Smooth muscle cell of bladder (primary cell): ENCODE measurements around the gene SLC30A3. TPM values are rescaled to one million over a fixed set of nuclear protein-coding genes. Genes with fewer than 3 reads are reported as not detected.

ENCODE experiments used
- total RNA-seq: library from RNA; depleted of rRNA; stranded (reverse); fragments of >200 nt; gene quantifications from 2 replicates; pipeline ENCODE4 v1.2.3, GENCODE V29; 2014

Gene SLC30A3, protein sequence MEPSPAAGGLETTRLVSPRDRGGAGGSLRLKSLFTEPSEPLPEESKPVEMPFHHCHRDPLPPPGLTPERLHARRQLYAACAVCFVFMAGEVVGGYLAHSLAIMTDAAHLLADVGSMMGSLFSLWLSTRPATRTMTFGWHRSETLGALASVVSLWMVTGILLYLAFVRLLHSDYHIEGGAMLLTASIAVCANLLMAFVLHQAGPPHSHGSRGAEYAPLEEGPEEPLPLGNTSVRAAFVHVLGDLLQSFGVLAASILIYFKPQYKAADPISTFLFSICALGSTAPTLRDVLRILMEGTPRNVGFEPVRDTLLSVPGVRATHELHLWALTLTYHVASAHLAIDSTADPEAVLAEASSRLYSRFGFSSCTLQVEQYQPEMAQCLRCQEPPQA
- under 0.01 TPM in 1 of 2 replicates, not detected in the other for total RNA-seq

DNA sequence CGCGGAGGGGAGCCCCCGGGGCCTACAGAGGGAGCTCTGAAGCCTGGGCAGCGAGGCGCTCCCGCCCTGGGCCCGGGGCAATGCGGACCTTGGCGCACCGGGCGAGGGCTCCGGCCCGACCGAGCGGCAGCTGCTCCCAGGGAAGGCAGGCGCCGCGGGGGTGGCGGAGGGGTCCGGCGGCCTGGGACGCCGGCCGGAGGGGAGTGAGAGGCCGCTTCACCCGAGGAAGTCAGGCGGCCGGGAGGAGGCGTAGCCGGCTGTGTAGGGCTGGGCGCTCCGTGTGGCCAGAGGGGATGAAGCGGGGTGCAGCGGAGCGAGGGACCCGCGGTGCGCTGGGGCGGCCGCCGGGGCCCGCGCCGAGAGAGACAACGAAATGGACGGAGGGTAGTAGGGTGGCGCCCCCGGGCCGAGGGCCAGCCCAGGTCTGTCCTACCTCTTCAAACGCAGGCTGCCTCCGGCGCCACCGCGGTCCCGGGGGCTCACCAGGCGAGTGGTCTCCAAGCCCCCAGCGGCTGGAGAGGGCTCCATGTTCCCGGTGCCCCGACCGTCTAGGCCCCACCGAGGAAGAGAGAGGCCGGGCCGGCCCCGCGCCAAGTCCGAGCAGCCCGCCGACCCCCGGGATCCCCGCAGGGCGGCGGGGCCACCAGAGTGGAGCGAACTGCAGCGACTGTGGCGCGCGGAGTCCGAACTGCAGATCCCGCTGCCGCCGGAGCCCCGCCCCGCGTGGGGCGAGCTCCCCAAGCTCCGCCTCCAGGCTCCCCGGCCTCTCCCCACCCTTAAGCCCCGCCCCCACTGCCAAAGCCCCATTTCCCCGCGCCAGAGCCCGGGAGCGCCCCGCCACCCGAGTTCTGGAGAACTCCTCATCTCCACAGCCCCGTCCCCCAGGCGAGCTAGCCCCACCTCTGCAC is at the start of gene SLC30A3:
Gene SLC30A3 (minus strand): TSS at position 669 of the 908 bp plus-strand sequence. CDS start 141 bp downstream, at position 528.

DNA sequence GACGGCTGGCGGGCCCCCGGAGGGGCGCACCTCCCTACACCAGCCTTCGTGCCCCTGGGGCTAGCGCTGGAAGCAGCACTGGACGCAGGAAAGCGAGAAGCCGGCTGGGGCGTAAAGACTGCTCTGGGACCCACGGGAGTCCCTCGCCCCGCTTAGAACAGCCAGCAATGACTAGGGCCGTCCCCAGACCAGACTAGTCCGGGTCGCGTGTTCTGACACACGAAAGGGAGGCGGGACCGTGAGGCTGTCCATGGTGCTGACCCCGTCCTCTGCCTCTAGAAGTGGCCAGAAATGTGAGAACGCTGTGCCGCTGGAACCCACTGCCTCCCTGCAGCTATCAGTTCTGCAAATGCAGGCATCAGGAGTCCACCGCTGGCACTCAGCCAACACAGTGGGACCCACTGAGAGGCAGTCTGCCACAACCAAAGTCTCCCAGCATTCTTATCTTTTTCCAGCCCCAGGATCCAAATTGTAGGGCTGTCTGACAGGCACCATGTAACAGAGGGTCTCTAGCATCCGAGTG is 45.6 kb upstream of the SLC30A3 start, which contains the start of gene UCN:
Gene UCN (minus strand): TSS at position 87 of the 523 bp plus-strand sequence. CDS start 550 bp downstream, outside the sequence.

DNA sequence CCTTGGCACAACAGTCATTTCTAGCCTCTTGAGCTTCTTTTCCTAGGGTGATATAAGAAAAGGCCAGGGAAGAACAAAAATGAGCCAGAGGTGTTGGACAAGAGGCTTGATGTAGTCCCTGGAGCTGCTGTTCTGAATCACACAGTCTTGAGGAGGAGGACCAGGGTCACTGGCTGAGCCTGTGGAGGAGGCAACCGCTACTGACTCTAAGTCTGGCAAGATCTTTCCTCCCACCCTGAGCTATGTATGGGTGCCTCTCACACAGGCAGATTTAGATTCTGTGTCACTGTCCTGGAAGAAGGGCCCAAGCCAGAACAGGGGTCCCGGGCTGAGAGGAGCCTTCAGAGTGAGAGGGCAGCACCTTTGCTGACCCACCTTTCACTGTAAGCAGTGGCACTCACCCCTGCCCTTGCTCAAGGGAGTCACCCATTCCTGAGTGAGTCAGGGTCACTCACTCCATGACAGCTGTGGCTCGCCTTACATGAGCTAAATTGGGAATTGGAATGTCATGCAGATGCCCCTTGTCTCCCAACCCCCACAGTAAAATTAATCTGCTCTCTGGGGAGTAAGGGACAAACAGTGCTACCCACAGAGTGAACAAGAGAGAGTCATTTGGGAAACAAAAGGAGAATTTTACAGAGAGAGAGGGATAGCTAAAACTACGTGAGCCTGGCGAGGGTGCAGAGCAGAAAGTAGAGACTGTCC is 19.2 kb upstream of the SLC30A3 start, which contains the start of gene TRIM54:
Gene TRIM54 (plus strand): TSS at position 575 of the 705 bp plus-strand sequence. CDS start 303 bp downstream, outside the sequence.

DNA sequence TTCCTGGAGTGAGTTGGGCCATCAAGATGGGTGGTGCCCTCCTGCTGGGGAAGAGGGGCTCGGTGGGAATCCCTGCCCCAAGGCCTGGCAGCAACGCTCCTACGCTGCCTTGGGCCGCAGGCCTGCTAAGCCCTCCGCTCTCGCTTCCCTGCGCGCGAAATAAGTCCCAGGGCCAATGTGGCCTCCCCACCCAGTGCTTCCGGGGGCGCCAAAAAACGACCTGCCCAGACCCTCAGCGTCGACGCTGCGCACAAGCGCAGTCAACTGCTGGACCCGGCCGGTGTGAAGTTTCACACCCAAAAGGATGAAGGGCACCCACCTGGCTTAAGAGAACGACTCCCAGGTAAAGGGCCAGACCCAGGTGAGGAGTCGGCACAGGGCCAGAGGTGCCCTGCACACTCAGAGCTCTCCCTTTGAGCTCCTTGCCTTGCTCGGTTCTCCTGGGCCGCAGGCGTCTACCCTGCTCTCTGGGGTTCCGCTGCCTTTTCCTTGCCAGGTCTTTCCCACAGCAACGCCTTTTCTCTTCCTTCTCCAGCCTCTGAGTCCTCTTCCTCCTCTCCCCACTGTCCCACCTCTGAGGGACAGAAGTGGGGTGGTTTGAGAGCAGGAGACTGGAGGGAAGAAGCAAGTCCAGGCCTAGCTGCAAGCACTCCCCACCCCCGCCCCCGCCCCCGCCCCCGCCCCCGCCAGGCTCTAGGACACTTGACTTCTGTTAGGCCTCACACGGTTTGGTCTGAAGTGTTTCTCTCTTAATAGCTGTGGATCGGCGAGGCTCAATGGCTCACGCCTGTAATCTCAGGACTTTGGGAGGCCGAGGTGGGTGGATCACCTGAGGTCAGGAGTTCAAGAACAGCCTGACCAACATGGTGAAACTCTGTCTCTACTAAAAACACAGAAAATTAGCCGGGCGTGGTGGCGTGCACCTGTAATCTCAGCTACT is 12.6 kb upstream of the SLC30A3 start, which contains the start of gene DNAJC5G:
Gene DNAJC5G (plus strand): TSS at position 223 of the 940 bp plus-strand sequence. CDS start 1,296 bp downstream, outside the sequence.

DNA sequence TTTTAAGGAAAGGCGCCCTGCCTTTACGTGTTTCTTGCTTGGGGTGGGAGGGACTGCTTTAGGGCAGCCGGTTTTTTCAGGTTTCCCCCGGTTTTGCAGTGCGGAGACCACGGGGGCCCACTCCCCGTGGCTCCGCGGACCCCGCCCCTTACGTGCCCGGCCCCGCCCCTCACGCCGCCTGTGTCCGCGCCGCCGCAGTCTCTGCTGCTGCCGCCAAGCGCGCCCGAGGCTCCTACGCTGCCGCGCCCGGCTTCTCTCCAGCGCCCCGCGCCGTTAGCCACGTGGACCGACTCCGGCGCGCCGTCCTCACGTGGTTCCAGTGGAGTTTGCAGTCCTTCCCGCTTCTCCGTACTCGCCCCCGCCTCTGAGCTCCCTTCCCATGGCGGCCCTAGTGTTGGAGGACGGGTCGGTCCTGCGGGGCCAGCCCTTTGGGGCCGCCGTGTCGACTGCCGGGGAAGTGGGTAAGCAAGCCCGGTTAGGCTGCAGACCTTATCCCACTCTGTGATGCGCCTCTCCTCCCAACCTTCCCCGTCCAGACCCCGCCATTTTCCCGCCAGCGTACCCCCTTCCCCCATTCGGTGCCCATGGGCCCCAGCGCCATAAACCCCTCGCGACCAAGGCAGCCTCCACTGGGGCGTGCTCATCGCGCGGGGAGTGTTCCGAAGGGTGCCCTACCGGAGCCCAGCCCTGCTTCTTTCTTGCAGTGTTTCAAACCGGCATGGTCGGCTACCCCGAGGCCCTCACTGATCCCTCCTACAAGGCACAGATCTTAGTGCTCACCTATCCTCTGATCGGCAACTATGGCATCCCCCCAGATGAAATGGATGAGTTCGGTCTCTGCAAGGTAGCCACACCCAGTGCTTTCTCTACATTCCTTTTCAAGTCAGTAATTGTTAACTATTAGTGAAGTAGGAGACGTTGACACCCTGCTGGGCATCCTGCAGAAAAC is 45.4 kb downstream of the SLC30A3 start, which contains the start of gene CAD:
Gene CAD (plus strand): TSS at position 197 of the 949 bp plus-strand sequence. CDS start 183 bp downstream, at position 380.

DNA sequence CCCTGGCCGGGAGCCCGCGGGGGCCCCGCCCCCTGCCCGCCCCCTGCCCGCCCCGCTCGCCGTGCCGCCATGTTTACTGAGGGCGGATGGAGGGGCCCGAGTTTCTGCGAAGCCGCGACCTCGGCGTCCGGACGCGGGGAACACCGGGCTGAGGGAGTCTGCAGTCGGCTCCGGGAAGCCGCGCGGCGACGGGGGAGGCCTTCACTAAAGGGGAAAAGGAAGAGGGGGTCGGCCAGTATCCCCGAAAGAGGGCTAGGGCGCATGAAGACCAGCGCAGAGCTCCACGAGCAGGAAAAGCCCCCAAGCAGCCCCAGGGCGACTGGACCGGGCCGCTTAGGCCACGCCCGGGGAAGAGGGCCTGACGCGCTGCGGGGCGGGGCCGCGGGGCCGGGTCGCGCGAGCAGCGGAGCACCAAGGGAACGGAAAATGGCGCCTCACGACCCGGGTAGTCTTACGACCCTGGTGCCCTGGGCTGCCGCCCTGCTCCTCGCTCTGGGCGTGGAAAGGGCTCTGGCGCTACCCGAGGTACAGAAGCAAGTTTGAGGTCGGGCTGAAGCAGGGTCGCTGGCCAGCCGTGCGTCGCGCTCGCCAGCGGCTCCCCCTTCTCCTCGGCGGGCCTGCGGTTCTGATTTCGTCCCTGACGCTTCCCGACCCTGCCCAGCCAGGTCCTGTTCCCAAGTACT is 50.8 kb downstream of the SLC30A3 start, which contains the start of the genes ATRAID and SLC5A6:
Gene ATRAID (plus strand): TSS at position 99 of the 683 bp plus-strand sequence. CDS start 328 bp downstream, at position 427.
Gene SLC5A6 (minus strand): TSS at position 326 of the 683 bp plus-strand sequence. CDS start 4,618 bp downstream, outside the sequence.

Other genes with a start within 250 kb of the SLC30A3 start
- gene TMEM214, start 230.1 kb downstream of the SLC30A3 start, total RNA-seq: 31.6 and 33.6 TPM in 2 replicates
- 20.9 and 25.4 TPM in 2 replicates for gene AGBL5, start 211.4 kb downstream of the SLC30A3 start, total RNA-seq
- gene OST4, start 191.4 kb downstream of the SLC30A3 start, total RNA-seq: 670 and 734 TPM in 2 replicates
- gene EMILIN1, start 184.4 kb downstream of the SLC30A3 start, total RNA-seq: 203 and 242 TPM in 2 replicates
- 0.43 and 0.55 TPM in 2 replicates for gene KHK, start 176.3 kb downstream of the SLC30A3 start, total RNA-seq
- 7.0 and 8.2 TPM in 2 replicates for gene CGREF1, start 143.9 kb downstream of the SLC30A3 start, total RNA-seq
- gene ABHD1, start 139.2 kb downstream of the SLC30A3 start, total RNA-seq: not detected in 2 replicates
- gene PREB, start 128.4 kb downstream of the SLC30A3 start, total RNA-seq: 49.1 and 56.2 TPM in 2 replicates
- gene PRR30, start 123.6 kb downstream of the SLC30A3 start, total RNA-seq: not detected in 2 replicates
- not detected in 2 replicates for gene TCF23, start 114.0 kb downstream of the SLC30A3 start, total RNA-seq
- 247 and 248 TPM in 2 replicates for gene ATRAID, start 51.0 kb downstream of the SLC30A3 start, total RNA-seq
- gene SLC5A6, start 50.8 kb downstream of the SLC30A3 start, total RNA-seq: 11.5 and 14.7 TPM in 2 replicates
- 19.6 and 28.0 TPM in 2 replicates for gene CAD, start 45.7 kb downstream of the SLC30A3 start, total RNA-seq
- not detected in 2 replicates for gene DNAJC5G, start 12.4 kb upstream of the SLC30A3 start, total RNA-seq
- 0.14 TPM in 1 of 2 replicates, not detected in the other for gene TRIM54, start 19.4 kb upstream of the SLC30A3 start, total RNA-seq
- gene UCN, start 45.4 kb upstream of the SLC30A3 start, total RNA-seq: 0.14 and 0.83 TPM in 2 replicates
- 59.4 and 68.0 TPM in 2 replicates for gene MPV17, start 60.0 kb upstream of the SLC30A3 start, total RNA-seq
- gene GTF3C2, start 93.7 kb upstream of the SLC30A3 start, total RNA-seq: 18.2 and 21.4 TPM in 2 replicates
- 30.0 and 33.3 TPM in 2 replicates for gene EIF2B4, start 107.3 kb upstream of the SLC30A3 start, total RNA-seq
- gene SNX17, start 107.6 kb upstream of the SLC30A3 start, total RNA-seq: 138 and 143 TPM in 2 replicates
- 6.5 and 7.0 TPM in 2 replicates for gene ZNF513, start 117.7 kb upstream of the SLC30A3 start, total RNA-seq
- 63.6 and 67.7 TPM in 2 replicates for gene PPM1G, start 146.5 kb upstream of the SLC30A3 start, total RNA-seq
- gene NRBP1, start 165.6 kb upstream of the SLC30A3 start, total RNA-seq: 89.6 and 102 TPM in 2 replicates
- 0.18 TPM in 1 of 2 replicates, not detected in the other for gene KRTCAP3, start 179.3 kb upstream of the SLC30A3 start, total RNA-seq
- 27.2 and 33.1 TPM in 2 replicates for gene IFT172, start 226.7 kb upstream of the SLC30A3 start, total RNA-seq
- 11.9 and 14.0 TPM in 2 replicates for gene FNDC4, start 232.2 kb upstream of the SLC30A3 start, total RNA-seq
- gene GCKR, start 233.8 kb upstream of the SLC30A3 start, total RNA-seq: 0.14 and 0.55 TPM in 2 replicates